Measurements from ENCODE around the gene MARVELD1. TPM values are rescaled to one million over a fixed set of nuclear protein-coding genes. Genes with fewer than 3 reads are reported as not detected.

Gene MARVELD1
- total RNA-seq, result 10 to 100 TPM in 1 of 2 donors, 1 to 10 TPM in 1; 8.5 to 26.5 TPM

DNA sequence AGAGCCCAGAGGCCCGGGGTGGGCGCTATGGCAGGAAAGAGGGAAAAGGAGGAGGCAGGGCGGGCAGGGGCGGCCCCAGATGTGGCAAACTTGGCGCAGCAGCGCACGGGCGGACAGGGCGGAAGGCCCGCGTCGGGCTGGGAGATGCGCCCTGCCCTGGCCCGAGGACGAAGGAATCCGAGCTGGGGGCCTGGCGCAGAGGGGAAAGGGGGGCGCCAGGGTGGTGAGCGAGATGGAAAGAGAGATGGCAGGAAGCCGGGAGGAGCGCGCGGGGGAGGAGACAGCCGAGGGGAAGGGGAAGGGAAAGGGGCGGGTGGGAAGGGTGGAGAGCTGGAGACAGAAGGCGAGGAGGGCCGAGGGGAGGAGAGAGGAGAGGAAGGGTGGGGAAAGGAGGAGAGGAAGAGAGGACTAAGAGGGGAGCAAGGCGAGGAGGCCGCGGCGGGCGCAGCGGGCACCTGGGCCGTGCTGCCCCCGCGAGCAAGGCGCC, at the start of gene MARVELD1:
Gene MARVELD1, plus strand, starts transcription at position 392 of the 487 bp plus-strand sequence. CDS start 147 bp downstream, outside the sequence.
- Histone ChIP-seq H3K27me3 (no peaks in the 10 kb centered on the region), H3K36me3 (peaks cover 6% of the 10 kb centered on the region), H3K4me3 (peak within 1 kb of the TSS; percentile 71 to 74), H3K27ac (peak within 1 kb of the TSS; percentile 94 to 95), H3K4me1 (peaks cover 0 to 61% of the 10 kb centered on the region in 2 donors), H3K9me3 (no peaks in the 10 kb centered on the region)
- TF ChIP-seq, protein P1, sequence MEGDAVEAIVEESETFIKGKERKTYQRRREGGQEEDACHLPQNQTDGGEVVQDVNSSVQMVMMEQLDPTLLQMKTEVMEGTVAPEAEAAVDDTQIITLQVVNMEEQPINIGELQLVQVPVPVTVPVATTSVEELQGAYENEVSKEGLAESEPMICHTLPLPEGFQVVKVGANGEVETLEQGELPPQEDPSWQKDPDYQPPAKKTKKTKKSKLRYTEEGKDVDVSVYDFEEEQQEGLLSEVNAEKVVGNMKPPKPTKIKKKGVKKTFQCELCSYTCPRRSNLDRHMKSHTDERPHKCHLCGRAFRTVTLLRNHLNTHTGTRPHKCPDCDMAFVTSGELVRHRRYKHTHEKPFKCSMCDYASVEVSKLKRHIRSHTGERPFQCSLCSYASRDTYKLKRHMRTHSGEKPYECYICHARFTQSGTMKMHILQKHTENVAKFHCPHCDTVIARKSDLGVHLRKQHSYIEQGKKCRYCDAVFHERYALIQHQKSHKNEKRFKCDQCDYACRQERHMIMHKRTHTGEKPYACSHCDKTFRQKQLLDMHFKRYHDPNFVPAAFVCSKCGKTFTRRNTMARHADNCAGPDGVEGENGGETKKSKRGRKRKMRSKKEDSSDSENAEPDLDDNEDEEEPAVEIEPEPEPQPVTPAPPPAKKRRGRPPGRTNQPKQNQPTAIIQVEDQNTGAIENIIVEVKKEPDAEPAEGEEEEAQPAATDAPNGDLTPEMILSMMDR (IDR thresholded peaks at IDR 0.05), result no peak
- DNase-seq (ENCODE audit: low spot score), result peak; percentile 77

DNA sequence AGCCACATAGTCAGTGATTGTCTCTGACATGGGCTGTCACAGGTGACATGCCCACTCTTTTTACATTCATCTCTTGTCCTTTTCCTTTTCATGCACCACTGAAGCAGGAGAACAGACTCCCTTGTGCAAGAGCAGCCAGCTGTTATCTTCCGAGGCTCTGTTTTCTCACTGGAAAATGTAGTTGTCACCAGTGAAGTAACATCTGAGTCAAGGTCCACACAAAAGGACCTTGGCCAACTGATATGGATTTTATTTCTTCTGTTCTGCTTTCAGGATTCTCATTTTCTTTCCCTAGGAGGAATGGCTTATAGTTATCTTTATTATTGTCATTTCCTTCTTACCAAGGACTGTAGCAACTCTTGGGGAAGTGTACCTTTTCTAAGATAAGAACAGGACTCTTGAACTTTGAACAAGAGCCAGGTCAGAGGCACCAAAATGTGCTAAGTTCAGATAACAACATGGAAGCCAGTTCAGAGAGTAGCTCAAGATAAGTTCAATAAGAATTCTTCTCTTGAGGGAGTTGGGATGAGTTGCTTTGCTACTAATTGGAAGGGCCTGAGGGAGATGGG, 49.2 kb upstream of the MARVELD1 start:
- Histone ChIP-seq H3K4me1 (no peaks in the 10 kb centered on the region), H3K9me3 (no peaks in the 10 kb centered on the region), H3K27ac (no peak overlapping the region), H3K36me3 (peaks cover 50% of the 10 kb centered on the region), H3K27me3 (no peaks in the 10 kb centered on the region), H3K4me3 (no peak overlapping the region)
- TF ChIP-seq, protein P1 (IDR thresholded peaks at IDR 0.05), result no peak
- DNase-seq (ENCODE audit: low spot score), result no peak

DNA sequence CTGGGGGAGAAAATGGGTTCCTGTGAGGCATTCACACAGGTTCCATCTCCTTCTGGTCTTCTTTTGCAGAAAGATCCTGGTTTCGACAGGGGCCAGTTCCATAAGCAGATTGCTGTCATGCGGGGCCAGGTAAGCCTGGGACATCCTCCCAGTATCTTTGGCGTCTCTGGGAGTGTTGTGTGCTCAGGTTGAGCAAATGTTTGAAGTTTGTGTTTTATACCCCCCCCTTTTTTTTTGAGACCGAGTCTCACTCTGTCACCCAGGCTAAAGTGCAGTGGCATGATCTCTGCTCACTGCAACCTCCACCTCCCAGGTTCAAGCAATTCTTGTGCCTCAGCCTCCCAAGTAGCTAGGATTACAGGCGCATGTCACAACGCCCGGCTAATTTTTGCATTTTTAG, 46.5 kb upstream of the MARVELD1 start:
- TF ChIP-seq, protein P1 (IDR thresholded peaks at IDR 0.05), result no peak
- Histone ChIP-seq H3K4me3 (no peak overlapping the region), H3K4me1 (no peaks in the 10 kb centered on the region), H3K36me3 (peaks cover 65% of the 10 kb centered on the region), H3K9me3 (no peaks in the 10 kb centered on the region), H3K27me3 (no peaks in the 10 kb centered on the region), H3K27ac (no peak overlapping the region)
- DNase-seq (ENCODE audit: low spot score), result no peak

DNA sequence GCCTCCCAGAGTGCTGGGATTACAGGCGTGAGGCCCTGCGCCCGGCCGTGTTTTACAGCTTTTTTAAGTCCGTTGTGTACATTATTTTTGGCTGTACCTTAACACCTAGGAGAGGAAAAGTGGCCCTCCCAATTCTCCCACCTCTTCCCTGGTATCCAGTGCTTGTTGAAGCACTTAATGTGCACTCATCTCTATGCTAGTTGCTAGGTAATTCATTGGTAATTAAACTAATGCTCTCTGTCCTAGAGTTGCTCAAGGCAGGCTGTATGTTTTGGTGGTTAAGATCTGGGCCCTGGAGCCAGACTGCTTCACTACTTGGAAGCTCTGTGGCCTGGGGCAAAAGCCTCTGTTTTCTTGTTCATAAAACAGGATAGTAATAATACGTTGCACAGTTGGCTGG, 46.1 kb upstream of the MARVELD1 start:
- no peak for DNase-seq (ENCODE audit: low spot score)
- Histone ChIP-seq H3K36me3 (peaks cover 65% of the 10 kb centered on the region), H3K27ac (no peak overlapping the region)

DNA sequence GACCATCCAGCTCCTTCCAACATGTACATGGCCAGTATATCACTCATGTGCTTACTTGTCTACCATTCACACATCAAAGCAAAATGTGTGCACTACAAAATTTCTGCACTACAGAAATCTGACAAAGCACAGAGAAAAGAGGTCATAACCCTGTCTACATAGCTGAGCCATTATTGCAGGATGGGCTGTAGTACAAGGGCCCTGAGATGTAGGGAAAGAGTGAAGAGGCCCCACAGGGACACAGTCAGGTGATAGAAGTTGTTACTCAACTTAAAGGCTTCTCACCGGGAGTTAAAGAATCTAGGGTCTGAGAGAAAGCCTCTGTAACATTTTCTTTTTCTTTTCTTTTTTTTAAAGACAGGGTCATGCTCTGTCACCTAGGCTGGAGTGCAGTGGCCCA, 44.0 kb upstream of the MARVELD1 start:
- no peaks in the 10 kb centered on the region for H3K27me3 ChIP-seq

More for the DNA sequence above, 46.1 kb upstream of the MARVELD1 start:
- Histone ChIP-seq H3K4me3 (no peak overlapping the region), H3K4me1 (no peaks in the 10 kb centered on the region), H3K27me3 (no peaks in the 10 kb centered on the region), H3K9me3 (no peaks in the 10 kb centered on the region)
- TF ChIP-seq, protein P1 (IDR thresholded peaks at IDR 0.05), result no peak

More for the DNA sequence above, 44.0 kb upstream of the MARVELD1 start:
- TF ChIP-seq, protein P1 (IDR thresholded peaks at IDR 0.05), result no peak
- H3K27ac ChIP-seq, result no peak overlapping the region
- H3K36me3 ChIP-seq, result peaks cover 67% of the 10 kb centered on the region
- H3K4me1 ChIP-seq, result no peaks in the 10 kb centered on the region
- no peaks in the 10 kb centered on the region for H3K9me3 ChIP-seq
- H3K4me3 ChIP-seq, result no peak overlapping the region
- DNase-seq (ENCODE audit: low spot score), result no peak
